GM12878 (cell line): Measurements from ENCODE around the gene DIS3L. TPM values are rescaled to one million over a fixed set of nuclear protein-coding genes. Genes with fewer than 3 reads are reported as not detected.
A peak's percentile ranks its signal among the peaks of the same experiment; 100 is the strongest.

Experiments used
- ATAC-seq: fragments of 200-7000 bp; cut with Tn5 transposase; 3 replicates; pipeline ENCODE4 v1.9.1; 2020; ENCODE audit warnings: mild to moderate bottlenecking, moderate library complexity
- BruUV-seq: library from RNA; stranded (reverse); fragments of 400-500 nt; replicated peaks from 2 replicates; lab custom pipeline; 2021; lab: Mats Ljungman, UMichigan
- CTCF ChIA-PET: fragments of 300-600 bp; sonication (Branson Sonifier 250); formaldehyde crosslinking; extraction: SDS; loops from one replicate; lab custom pipeline; 2021; ENCODE audit warnings: inconsistent platforms; lab: Yijun Ruan, JAX
- POLR2A ChIA-PET: fragments of 350-600 bp; formaldehyde crosslinking; extraction: SDS; loops from one replicate; lab custom pipeline; 2021; ENCODE audit warnings: inconsistent platforms; lab: Charles Lee
- RAD21 ChIA-PET: fragments of 300-600 bp; sonication (Branson Sonifier 250); formaldehyde crosslinking; loops from one replicate; lab custom pipeline; 2023; ENCODE audit warnings: antibody characterized with exemption; ENCODE audit not compliant: unreplicated experiment; lab: Charles Lee
- SMC1A ChIA-PET: fragments of 300-600 bp; sonication (Branson Sonifier 250); formaldehyde crosslinking; loops from one replicate; lab custom pipeline; 2023; ENCODE audit not compliant: unreplicated experiment, uncharacterized antibody; lab: Charles Lee
- DNase-seq: peaks from one replicate; pipeline ENCODE4 v3.0.0-alpha.2; 2011; ENCODE audit warnings: low read depth, low spot score
- FAIRE-seq: peaks from 3 replicates; lab custom pipeline; 2011; peaks lifted over from hg19 to GRCh38; lab: Jason Lieb, UNC
- H2AFZ ChIP-seq: 2 replicates; pipeline ENCODE4 v1.6.0; 2011; ENCODE audit warnings: low read depth, low read length, control low read depth; ENCODE audit not compliant: control insufficient read depth
- H3K27ac ChIP-seq: 2 replicates; pipeline ENCODE4 v1.5.1; 2011; ENCODE audit warnings: control low read depth; ENCODE audit not compliant: control insufficient read depth, insufficient read depth
- H3K27me3 ChIP-seq, 2 experiments: replicated peaks in 1 of 2; 2 replicates each; pipeline versions ENCODE4 v1.6.0 to v1.6.1; 2011; ENCODE audit warnings: low read length in 1 of 2; ENCODE audit not compliant: control insufficient read depth in 2 of 2, insufficient read depth in 2 of 2
- H3K36me3 ChIP-seq, 2 experiments: 2 replicates each; pipeline ENCODE4 v1.5.1; 2011; ENCODE audit warnings: low read length in 1 of 2; ENCODE audit not compliant: control insufficient read depth in 2 of 2, insufficient read depth in 2 of 2
- H3K4me1 ChIP-seq: 2 replicates; pipeline ENCODE4 v1.6.1; 2011; ENCODE audit warnings: mild to moderate bottlenecking, low read length, moderate library complexity, mixed read lengths; ENCODE audit not compliant: control insufficient read depth, insufficient read depth
- H3K4me2 ChIP-seq: 2 replicates; pipeline ENCODE4 v1.6.0; 2011; ENCODE audit warnings: control low read depth; ENCODE audit not compliant: control insufficient read depth, insufficient read depth
- H3K4me3 ChIP-seq: fragments of 200-600 bp; sonication (generic); 2 replicates; pipeline ENCODE4 v1.5.1; 2016
- H3K79me2 ChIP-seq: 2 replicates; pipeline ENCODE4 v1.6.0; 2011; ENCODE audit warnings: low read length; ENCODE audit not compliant: control insufficient read depth, insufficient read depth
- H3K9ac ChIP-seq: 2 replicates; pipeline ENCODE4 v1.8.0; 2011; ENCODE audit warnings: low read length, control low read depth, mixed read lengths; ENCODE audit not compliant: control insufficient read depth, insufficient read depth
- H3K9me3 ChIP-seq: replicated peaks from 3 replicates; pipeline ENCODE4 v1.5.1; 2011; ENCODE audit warnings: mild to moderate bottlenecking, low read length; ENCODE audit not compliant: control insufficient read depth, insufficient read depth
- H4K20me1 ChIP-seq: 2 replicates; pipeline ENCODE4 v1.6.0; 2011; ENCODE audit not compliant: control insufficient read depth, insufficient read depth
- CTCF ChIP-seq, 3 experiments: IDR thresholded peaks in 2 of 3; conservative IDR thresholded peaks in 1 of 3; 2 replicates each; pipeline ENCODE4 v1.5.1; 2011; ENCODE audit warnings: low read depth in 3 of 3, low read length in 3 of 3, mild to moderate bottlenecking in 3 of 3, control low read depth in 2 of 3, moderate library complexity in 2 of 3, inconsistent platforms in 1 of 3, mixed read lengths in 1 of 3; ENCODE audit not compliant: control insufficient read depth in 2 of 3, insufficient read depth in 1 of 3; ENCODE audit errors: extremely low read depth in 1 of 3
- EED ChIP-seq: sonication (generic); IDR thresholded peaks from 2 replicates; pipeline ENCODE4 v1.6.1; 2016; ENCODE audit warnings: antibody characterized with exemption, low read depth
- LARP7 ChIP-seq: fragments of 450-650 bp; IDR thresholded peaks from 2 replicates; pipeline ENCODE4 v1.6.1; 2017; ENCODE audit warnings: mild to moderate bottlenecking
- RAD21 ChIP-seq: IDR thresholded peaks from 2 replicates; pipeline ENCODE4 v1.6.1; 2011; ENCODE audit warnings: mild to moderate bottlenecking, low read depth, low read length, moderate library complexity; ENCODE audit not compliant: insufficient read depth
- SMAD5 ChIP-seq: IDR thresholded peaks from 2 replicates; pipeline ENCODE4 v1.6.1; 2016; ENCODE audit warnings: antibody characterized with exemption, low read depth
- SMC3 ChIP-seq: IDR thresholded peaks from 2 replicates; pipeline ENCODE4 v1.6.1; 2011; ENCODE audit warnings: low read length, improper control_type of control experiment, borderline replicate concordance
- STAT1 ChIP-seq: fragments of 450-650 bp; conservative IDR thresholded peaks from 2 replicates; pipeline ENCODE4 v1.6.1; 2014; ENCODE audit warnings: antibody characterized with exemption, mild to moderate bottlenecking
- ZNF274 ChIP-seq: IDR thresholded peaks from one replicate; pipeline ENCODE4 v1.8.0; 2011; ENCODE audit not compliant: insufficient read length, insufficient read depth
- ZNF384 ChIP-seq: IDR thresholded peaks from 2 replicates; pipeline ENCODE4 v1.6.1; 2012; ENCODE audit warnings: low read depth, mild to moderate bottlenecking, low read length, improper control_type of control experiment, borderline replicate concordance
- WGBS: methylation state at CpG from one replicate; pipeline ENCODE4 v1.1.6; 2016; ENCODE audit warnings: low lambda C conversion rate; ENCODE audit not compliant: insufficient replicate concordance, insufficient coverage; ENCODE audit errors: missing lambda C conversion rate; 5-methylcytosine and 5-hydroxymethylcytosine counted together
- in situ Hi-C: fragments of 300-500 bp; cut with MboI; formaldehyde crosslinking; loops from 9 replicates; pipeline ENCODE4 v1.14.3; 2018; ENCODE audit warnings: mixed read lengths
- intact Hi-C: fragments of 100-400 bp; cut with micrococcal nuclease; formaldehyde crosslinking; loops from one replicate; pipeline ENCODE4 v1.14.2; 2022; ENCODE audit not compliant: unreplicated experiment
- polyA plus RNA-seq, 11 experiments: library from polyadenylated mRNA; depleted of rRNA in 4 of 11; unstranded in 6 of 11; stranded (reverse) in 5 of 11; fragments of >200 nt; fragmentation: Nextera tagmentation in 4 of 11; fragmentation: Illumina TruSeq in 1 of 11; extraction: Ambion mirVana in 4 of 11; extraction: Trizol in 1 of 11; gene quantifications; 1 replicate in 1 of 11; 2 replicates in 10 of 11; pipeline versions ENCODE4 v1.2.1 to v1.2.3, GENCODE V29; 2011 to 2016; ENCODE audit warnings: inconsistent platforms in 2 of 11, missing spikeins in 2 of 11, low read depth in 1 of 11
- total RNA-seq, 4 experiments: library from RNA; depleted of rRNA in 3 of 4; stranded (reverse); fragments of >200 nt in 3 of 4; fragmentation: Illumina TruSeq in 1 of 4; extraction: Trizol in 1 of 4; gene quantifications; 2 replicates each; pipeline versions ENCODE4 v1.2.1 to v1.2.3, GENCODE V29; 2013 to 2021

The DIS3L gene
- total and polyA plus RNA-seq, 10 of the 15 experiments (the other 5 are each of a cell fraction or from before 2014, with no cell fraction given): 7.6 to 33.7 (median 25.5) TPM

GRCh38 chr15:66251790-66252684 is 41.3 kb upstream of the DIS3L start:
- no peaks in the 10 kb centered on the region for H3K79me2 ChIP-seq
- no peaks in the 10 kb centered on the region for H3K9me3 ChIP-seq
- no peak overlapping the region for H3K27ac ChIP-seq
- H3K36me3 ChIP-seq: no peaks in the 10 kb centered on the region
- FAIRE-seq: no peak
- 0 out of 2 replicates have a peak overlapping the region, but pooled peaks have one; percentile 35 for H3K4me3 ChIP-seq
- no TSS peak for BruUV-seq
- POLR2A ChIA-PET: no interaction called here
- peak; percentile 82 for ATAC-seq
- 5% methylated on average over 54 of the region's 72 CpGs for WGBS
- TF ChIP-seq RAD21 (0 out of 2 replicates have a peak, but pooled peaks have one; percentile 22), SMC3 (peak; percentile 44), LARP7 (no peak), EED (no peak), ZNF384 (0 out of 2 replicates have a peak, but pooled peaks have one; percentile 15), CTCF (IDR thresholded peaks at IDR 0.05 in 2 of 3, conservative IDR thresholded peaks at IDR 0.05 in 1 of 3; ENCODE audit: control insufficient read depth in 2 of 3, extremely low read depth in 1 of 3, insufficient read depth in 1 of 3, low read depth in 3 of 3, low read length in 3 of 3) (peak; percentile 54 to 62 (median 58); a peak in 4 of 6 replicates), ZNF274 (no peak), STAT1 (no peak), SMAD5 (no peak)
- in situ Hi-C loops (no loop called here), intact Hi-C loops (loop anchor here (5.0 kb wide), 1 partner anchor 35 kb away; no protein-coding TSS in a partner anchor)
- SMC1A ChIA-PET: interaction anchor here (0.6 kb wide), 1 partner anchor 25 kb away, joined by 3 read pairs; no protein-coding TSS in a partner anchor
- no peaks in the 10 kb centered on the region for H4K20me1 ChIP-seq
- H3K27me3 ChIP-seq: peaks cover 25 to 35% of the 10 kb centered on the region in 2 experiments
- H2AFZ ChIP-seq: no peak overlapping the region
- CTCF ChIA-PET: interaction anchor here (1.6 to 2.1 kb wide), 2 partner anchors 36 to 247 kb away, joined by 6 to 8 read pairs; no protein-coding TSS in a partner anchor
- H3K4me1 ChIP-seq: peaks cover 3% of the 10 kb centered on the region; the same call in 1 of the 2 replicates
- no peak overlapping the region for H3K9ac ChIP-seq
- H3K4me2 ChIP-seq: peak overlapping the region; percentile 86
- DNase-seq: no peak
- RAD21 ChIA-PET: no interaction called here
